ENCODE data around the gene LAMC1.

The LAMC1 gene

GRCh38 chr1:183163316-183163715, 140.1 kb downstream of the LAMC1 start:
- no peak for TF ChIP-seq TAF1 (IDR thresholded peaks at IDR 0.05; ENCODE audit: low read depth, low read length)
- TF ChIP-seq POU2F2 (IDR thresholded peaks at IDR 0.05; ENCODE audit: low read depth, low read length): no peak
- TF ChIP-seq SPI1 (IDR thresholded peaks at IDR 0.05; ENCODE audit: low read depth, low read length): no peak
- TF ChIP-seq PAX5 (IDR thresholded peaks at IDR 0.05; ENCODE audit: insufficient read depth, low read length, severe bottlenecking): no peak
- no peak for TF ChIP-seq POLR2AphosphoS5 (IDR thresholded peaks at IDR 0.05; ENCODE audit: low read depth, low read length)
- TF ChIP-seq POLR2A (IDR thresholded peaks at IDR 0.05; ENCODE audit: low read depth, low read length): no peak
- no peak for FAIRE-seq
- DNase-seq (ENCODE audit: insufficient read length, low spot score): no peak

GRCh38 chr1:183164340-183164739, 141.1 kb downstream of the LAMC1 start:
- TF ChIP-seq POLR2A (IDR thresholded peaks at IDR 0.05; ENCODE audit: low read depth, low read length): no peak
- no peak for TF ChIP-seq TAF1 (IDR thresholded peaks at IDR 0.05; ENCODE audit: low read depth, low read length)
- TF ChIP-seq POLR2AphosphoS5 (IDR thresholded peaks at IDR 0.05; ENCODE audit: low read depth, low read length): no peak
- TF ChIP-seq SPI1 (IDR thresholded peaks at IDR 0.05; ENCODE audit: low read depth, low read length): no peak
- no peak for TF ChIP-seq POU2F2 (IDR thresholded peaks at IDR 0.05; ENCODE audit: low read depth, low read length)
- TF ChIP-seq PAX5 (IDR thresholded peaks at IDR 0.05; ENCODE audit: insufficient read depth, low read length, severe bottlenecking): no peak
- DNase-seq (ENCODE audit: insufficient read length, low spot score) (no peak), FAIRE-seq (no peak)

GRCh38 chr1:183164963-183165362, 141.7 kb downstream of the LAMC1 start:
- TF ChIP-seq TAF1 (IDR thresholded peaks at IDR 0.05; ENCODE audit: low read depth, low read length): no peak
- no peak for TF ChIP-seq POU2F2 (IDR thresholded peaks at IDR 0.05; ENCODE audit: low read depth, low read length)
- no peak for TF ChIP-seq POLR2A (IDR thresholded peaks at IDR 0.05; ENCODE audit: low read depth, low read length)
- TF ChIP-seq PAX5 (IDR thresholded peaks at IDR 0.05; ENCODE audit: insufficient read depth, low read length, severe bottlenecking): no peak
- TF ChIP-seq POLR2AphosphoS5 (IDR thresholded peaks at IDR 0.05; ENCODE audit: low read depth, low read length): no peak
- TF ChIP-seq SPI1 (IDR thresholded peaks at IDR 0.05; ENCODE audit: low read depth, low read length): no peak
- FAIRE-seq: no peak
- no peak for DNase-seq (ENCODE audit: insufficient read length, low spot score)

- no peak for FAIRE-seq
- no peak for DNase-seq (ENCODE audit: insufficient read length, low spot score)
- TF ChIP-seq POLR2AphosphoS5 (IDR thresholded peaks at IDR 0.05; ENCODE audit: low read depth, low read length): no peak
- TF ChIP-seq PAX5 (IDR thresholded peaks at IDR 0.05; ENCODE audit: insufficient read depth, low read length, severe bottlenecking): no peak
- no peak for TF ChIP-seq SPI1 (IDR thresholded peaks at IDR 0.05; ENCODE audit: low read depth, low read length)
- TF ChIP-seq POU2F2 (IDR thresholded peaks at IDR 0.05; ENCODE audit: low read depth, low read length): no peak
- TF ChIP-seq POLR2A (IDR thresholded peaks at IDR 0.05; ENCODE audit: low read depth, low read length): no peak
- TF ChIP-seq TAF1 (IDR thresholded peaks at IDR 0.05; ENCODE audit: low read depth, low read length): no peak
Observed at GRCh38 chr1:183165456-183165855, 142.2 kb downstream of the LAMC1 start.

- no peak for TF ChIP-seq POLR2A (IDR thresholded peaks at IDR 0.05; ENCODE audit: low read depth, low read length)
- no peak for TF ChIP-seq PAX5 (IDR thresholded peaks at IDR 0.05; ENCODE audit: insufficient read depth, low read length, severe bottlenecking)
- no peak for TF ChIP-seq SPI1 (IDR thresholded peaks at IDR 0.05; ENCODE audit: low read depth, low read length)
Observed at GRCh38 chr1:183166454-183166853, 143.2 kb downstream of the LAMC1 start.

GRCh38 chr1:183167676-183168075, 144.5 kb downstream of the LAMC1 start:
- DNase-seq (ENCODE audit: insufficient read length, low spot score) (no peak), FAIRE-seq (no peak)

More at GRCh38 chr1:183166454-183166853, 143.2 kb downstream of the LAMC1 start:
- FAIRE-seq (no peak), DNase-seq (ENCODE audit: insufficient read length, low spot score) (no peak)

GRCh38 chr1:183168308-183168707, 145.1 kb downstream of the LAMC1 start:
- FAIRE-seq: no peak
- no peak for TF ChIP-seq POLR2A (IDR thresholded peaks at IDR 0.05; ENCODE audit: low read depth, low read length)
- TF ChIP-seq PAX5 (IDR thresholded peaks at IDR 0.05; ENCODE audit: insufficient read depth, low read length, severe bottlenecking): no peak
- no peak for TF ChIP-seq POLR2AphosphoS5 (IDR thresholded peaks at IDR 0.05; ENCODE audit: low read depth, low read length)
- no peak for TF ChIP-seq TAF1 (IDR thresholded peaks at IDR 0.05; ENCODE audit: low read depth, low read length)
- no peak for TF ChIP-seq SPI1 (IDR thresholded peaks at IDR 0.05; ENCODE audit: low read depth, low read length)
- TF ChIP-seq POU2F2 (IDR thresholded peaks at IDR 0.05; ENCODE audit: low read depth, low read length): no peak

More at GRCh38 chr1:183167676-183168075, 144.5 kb downstream of the LAMC1 start:
- TF ChIP-seq SPI1 (IDR thresholded peaks at IDR 0.05; ENCODE audit: low read depth, low read length): no peak
- TF ChIP-seq POLR2AphosphoS5 (IDR thresholded peaks at IDR 0.05; ENCODE audit: low read depth, low read length): no peak

GRCh38 chr1:183173828-183174227, 150.6 kb downstream of the LAMC1 start:
- no peak for TF ChIP-seq POLR2AphosphoS5 (IDR thresholded peaks at IDR 0.05; ENCODE audit: low read depth, low read length)
- no peak for TF ChIP-seq POLR2A (IDR thresholded peaks at IDR 0.05; ENCODE audit: low read depth, low read length)
- TF ChIP-seq POU2F2 (IDR thresholded peaks at IDR 0.05; ENCODE audit: low read depth, low read length): no peak
- TF ChIP-seq SPI1 (IDR thresholded peaks at IDR 0.05; ENCODE audit: low read depth, low read length): no peak
- TF ChIP-seq TAF1 (IDR thresholded peaks at IDR 0.05; ENCODE audit: low read depth, low read length): no peak
- no peak for TF ChIP-seq PAX5 (IDR thresholded peaks at IDR 0.05; ENCODE audit: insufficient read depth, low read length, severe bottlenecking)
- DNase-seq (ENCODE audit: insufficient read length, low spot score) (no peak), FAIRE-seq (no peak)

More at GRCh38 chr1:183168308-183168707, 145.1 kb downstream of the LAMC1 start:
- DNase-seq (ENCODE audit: insufficient read length, low spot score): no peak

- TF ChIP-seq TAF1 (IDR thresholded peaks at IDR 0.05; ENCODE audit: low read depth, low read length) (no peak), POU2F2 (IDR thresholded peaks at IDR 0.05; ENCODE audit: low read depth, low read length) (no peak), POLR2A (IDR thresholded peaks at IDR 0.05; ENCODE audit: low read depth, low read length) (no peak), SPI1 (IDR thresholded peaks at IDR 0.05; ENCODE audit: low read depth, low read length) (no peak), PAX5 (IDR thresholded peaks at IDR 0.05; ENCODE audit: insufficient read depth, low read length, severe bottlenecking) (no peak), POLR2AphosphoS5 (IDR thresholded peaks at IDR 0.05; ENCODE audit: low read depth, low read length) (no peak)
- DNase-seq (ENCODE audit: insufficient read length, low spot score): no peak
Observed at GRCh38 chr1:183175631-183176030, 152.4 kb downstream of the LAMC1 start.

GRCh38 chr1:183178545-183178944, 155.3 kb downstream of the LAMC1 start:
- TF ChIP-seq PAX5 (IDR thresholded peaks at IDR 0.05; ENCODE audit: insufficient read depth, low read length, severe bottlenecking) (no peak), POLR2AphosphoS5 (IDR thresholded peaks at IDR 0.05; ENCODE audit: low read depth, low read length) (no peak)
- DNase-seq (ENCODE audit: insufficient read length, low spot score): no peak
- no peak for FAIRE-seq

More at GRCh38 chr1:183175631-183176030, 152.4 kb downstream of the LAMC1 start:
- FAIRE-seq: no peak
